Hepatic stellate cell (primary cell): ENCODE data around the gene SDHB.

Experiments used
- DNase-seq: peaks from one replicate; pipeline ENCODE4 v3.0.0; 2011; ENCODE audit warnings: low spot score

SDHB gene

GRCh38 chr1:16969057-16969611 lies 84.7 kb downstream of the SDHB start:
- no peak for DNase-seq
